ENCODE results near the gene BLCAP. TPM values are rescaled to one million over a fixed set of nuclear protein-coding genes. Genes with fewer than 3 reads are reported as not detected.
A peak's percentile ranks its signal among the peaks of the same experiment; 100 is the strongest.
"Not testable (repeated sequence)": the region's sequence is repeated elsewhere in the genome, so short reads cannot be mapped to it uniquely, and the experiment has no call there.

The BLCAP gene
- total RNA-seq, 1 donor from 2014 or later = 178 TPM

DNA sequence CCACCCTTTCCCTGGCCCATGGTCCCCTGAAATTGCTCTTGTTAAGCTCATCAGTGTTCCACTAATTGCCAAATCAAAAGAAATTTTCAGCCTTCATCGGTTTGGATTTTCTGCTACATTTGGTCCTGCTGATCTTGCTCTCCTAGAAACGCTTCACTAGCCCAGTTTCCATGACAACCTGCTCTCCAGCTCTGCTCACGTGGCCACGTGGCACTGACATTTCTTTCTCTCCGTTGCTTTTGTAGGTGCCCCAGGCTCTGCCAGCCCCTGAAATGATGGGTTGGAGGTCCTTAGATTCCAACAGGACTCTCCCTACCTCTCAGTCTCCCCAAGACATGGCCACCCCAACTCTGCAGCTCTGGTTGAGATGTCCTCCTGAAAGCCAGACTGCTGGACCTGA lies 52.4 kb downstream of the BLCAP start:
- Mint-ChIP-seq H3K36me3 (ENCODE audit: low read depth, unreplicated experiment) (peaks cover 9% of the 10 kb centered on the region), H3K27ac (ENCODE audit: unreplicated experiment) (no peak overlapping the region), H3K9me3 (ENCODE audit: unreplicated experiment) (no peaks in the 10 kb centered on the region), H3K4me1 (ENCODE audit: unreplicated experiment) (peaks cover 16% of the 10 kb centered on the region), H3K27me3 (ENCODE audit: unreplicated experiment) (peaks cover 3% of the 10 kb centered on the region), H3K4me3 (ENCODE audit: unreplicated experiment) (no peak overlapping the region)
- TF ChIP-seq, protein P1, sequence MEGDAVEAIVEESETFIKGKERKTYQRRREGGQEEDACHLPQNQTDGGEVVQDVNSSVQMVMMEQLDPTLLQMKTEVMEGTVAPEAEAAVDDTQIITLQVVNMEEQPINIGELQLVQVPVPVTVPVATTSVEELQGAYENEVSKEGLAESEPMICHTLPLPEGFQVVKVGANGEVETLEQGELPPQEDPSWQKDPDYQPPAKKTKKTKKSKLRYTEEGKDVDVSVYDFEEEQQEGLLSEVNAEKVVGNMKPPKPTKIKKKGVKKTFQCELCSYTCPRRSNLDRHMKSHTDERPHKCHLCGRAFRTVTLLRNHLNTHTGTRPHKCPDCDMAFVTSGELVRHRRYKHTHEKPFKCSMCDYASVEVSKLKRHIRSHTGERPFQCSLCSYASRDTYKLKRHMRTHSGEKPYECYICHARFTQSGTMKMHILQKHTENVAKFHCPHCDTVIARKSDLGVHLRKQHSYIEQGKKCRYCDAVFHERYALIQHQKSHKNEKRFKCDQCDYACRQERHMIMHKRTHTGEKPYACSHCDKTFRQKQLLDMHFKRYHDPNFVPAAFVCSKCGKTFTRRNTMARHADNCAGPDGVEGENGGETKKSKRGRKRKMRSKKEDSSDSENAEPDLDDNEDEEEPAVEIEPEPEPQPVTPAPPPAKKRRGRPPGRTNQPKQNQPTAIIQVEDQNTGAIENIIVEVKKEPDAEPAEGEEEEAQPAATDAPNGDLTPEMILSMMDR (IDR thresholded peaks at IDR 0.05; ENCODE audit: unreplicated experiment) = no peak
- DNase-seq (ENCODE audit: low spot score) = no peak

DNA sequence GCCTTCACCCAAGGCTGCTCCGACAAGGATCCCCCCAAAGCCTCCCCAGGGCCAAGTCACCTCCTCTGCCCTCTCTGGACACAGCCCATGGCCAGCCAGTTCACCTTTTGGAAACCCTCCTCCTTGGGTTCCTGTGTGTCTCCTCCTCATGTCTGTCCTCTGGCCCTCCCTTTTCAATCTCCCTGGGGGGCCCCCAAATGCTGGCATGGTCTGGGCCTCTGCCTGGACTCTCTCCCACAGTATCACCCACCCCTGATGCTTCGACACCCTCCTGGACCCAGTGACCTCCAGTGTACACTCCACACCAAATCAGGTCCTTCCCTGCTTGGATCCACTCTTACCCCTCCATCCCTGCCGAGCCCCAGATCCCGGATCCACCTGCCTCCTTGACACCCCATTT lies 53.3 kb downstream of the BLCAP start:
- Mint-ChIP-seq H3K27ac (ENCODE audit: unreplicated experiment) (no peak overlapping the region), H3K9me3 (ENCODE audit: unreplicated experiment) (no peaks in the 10 kb centered on the region), H3K27me3 (ENCODE audit: unreplicated experiment) (peaks cover 8% of the 10 kb centered on the region), H3K4me1 (ENCODE audit: unreplicated experiment) (peaks cover 23% of the 10 kb centered on the region), H3K36me3 (ENCODE audit: low read depth, unreplicated experiment) (peaks cover 5% of the 10 kb centered on the region), H3K4me3 (ENCODE audit: unreplicated experiment) (peak overlapping the region; percentile 23)
- no peak for DNase-seq (ENCODE audit: low spot score)
- TF ChIP-seq, protein P1 (IDR thresholded peaks at IDR 0.05; ENCODE audit: unreplicated experiment) = no peak

DNA sequence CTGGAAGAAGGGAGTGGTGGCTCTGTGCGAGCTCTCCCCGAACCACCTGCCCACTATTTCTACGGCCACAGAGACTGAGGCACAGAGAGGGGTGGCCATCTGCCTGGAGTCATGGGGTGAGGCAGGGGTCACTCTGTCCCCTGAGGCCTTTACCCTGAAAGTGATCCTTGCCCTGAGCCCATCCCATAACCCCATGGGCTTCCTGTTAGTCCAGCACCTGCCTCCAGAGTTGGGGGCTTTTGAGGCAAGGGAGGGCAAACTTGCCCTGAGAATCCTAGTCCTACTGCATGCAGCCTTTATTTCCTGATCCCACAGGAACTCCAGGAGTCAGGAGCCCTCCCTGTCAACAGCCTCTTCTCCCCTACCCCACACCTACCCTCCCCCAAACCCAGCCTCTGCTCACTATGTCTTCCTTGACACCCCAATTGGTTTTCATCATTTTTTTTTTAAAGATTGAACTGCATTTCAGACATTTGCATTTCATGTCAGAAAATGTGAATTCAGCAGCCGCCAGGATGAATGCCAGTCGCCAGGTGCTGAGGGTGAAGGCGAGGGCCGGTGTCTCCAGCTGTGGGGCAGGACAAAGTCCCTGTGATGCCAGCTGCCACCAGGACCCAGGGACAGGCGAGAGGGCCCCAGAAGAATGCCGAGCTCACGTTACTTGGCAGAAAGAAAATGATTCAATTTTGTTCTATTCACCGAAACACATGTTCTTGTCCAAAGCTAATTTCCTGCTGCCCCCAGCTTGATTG lies 54.3 kb downstream of the BLCAP start:
- peaks cover 31% of the 10 kb centered on the region for H3K4me1 Mint-ChIP-seq (ENCODE audit: unreplicated experiment)

GRCh38 chr20:37472435-37472834 lies 55.2 kb downstream of the BLCAP start:
- not testable (repeated sequence) for H3K4me3 Mint-ChIP-seq (ENCODE audit: unreplicated experiment); DNase-seq (ENCODE audit: low spot score); H3K36me3 Mint-ChIP-seq (ENCODE audit: low read depth, unreplicated experiment); H3K9me3 Mint-ChIP-seq (ENCODE audit: unreplicated experiment); H3K27ac Mint-ChIP-seq (ENCODE audit: unreplicated experiment); H3K27me3 Mint-ChIP-seq (ENCODE audit: unreplicated experiment)
- peaks cover 30% of the 10 kb centered on the region for H3K4me1 Mint-ChIP-seq (ENCODE audit: unreplicated experiment)

More for the DNA sequence above, 54.3 kb downstream of the BLCAP start:
- TF ChIP-seq, protein P1 (IDR thresholded peaks at IDR 0.05; ENCODE audit: unreplicated experiment) = no peak
- DNase-seq (ENCODE audit: low spot score) = no peak
- Mint-ChIP-seq H3K27me3 (ENCODE audit: unreplicated experiment) (peaks cover 8% of the 10 kb centered on the region), H3K4me3 (ENCODE audit: unreplicated experiment) (no peak overlapping the region), H3K36me3 (ENCODE audit: low read depth, unreplicated experiment) (peaks cover 5% of the 10 kb centered on the region), H3K27ac (ENCODE audit: unreplicated experiment) (no peak overlapping the region), H3K9me3 (ENCODE audit: unreplicated experiment) (no peaks in the 10 kb centered on the region)

- H3K27me3 Mint-ChIP-seq (ENCODE audit: unreplicated experiment) = peaks cover 8% of the 10 kb centered on the region
- H3K27ac Mint-ChIP-seq (ENCODE audit: unreplicated experiment) = peak overlapping the region; percentile 31
- no peak for DNase-seq (ENCODE audit: low spot score)
- no peaks in the 10 kb centered on the region for H3K9me3 Mint-ChIP-seq (ENCODE audit: unreplicated experiment)
- H3K4me1 Mint-ChIP-seq (ENCODE audit: unreplicated experiment) = peaks cover 30% of the 10 kb centered on the region
- TF ChIP-seq, protein P1 (IDR thresholded peaks at IDR 0.05; ENCODE audit: unreplicated experiment) = no peak
- H3K36me3 Mint-ChIP-seq (ENCODE audit: low read depth, unreplicated experiment) = peaks cover 5% of the 10 kb centered on the region
- peak overlapping the region; percentile 0 for H3K4me3 Mint-ChIP-seq (ENCODE audit: unreplicated experiment)
Observed at GRCh38 chr20:37471741-37472235, 55.9 kb downstream of the BLCAP start.

DNA sequence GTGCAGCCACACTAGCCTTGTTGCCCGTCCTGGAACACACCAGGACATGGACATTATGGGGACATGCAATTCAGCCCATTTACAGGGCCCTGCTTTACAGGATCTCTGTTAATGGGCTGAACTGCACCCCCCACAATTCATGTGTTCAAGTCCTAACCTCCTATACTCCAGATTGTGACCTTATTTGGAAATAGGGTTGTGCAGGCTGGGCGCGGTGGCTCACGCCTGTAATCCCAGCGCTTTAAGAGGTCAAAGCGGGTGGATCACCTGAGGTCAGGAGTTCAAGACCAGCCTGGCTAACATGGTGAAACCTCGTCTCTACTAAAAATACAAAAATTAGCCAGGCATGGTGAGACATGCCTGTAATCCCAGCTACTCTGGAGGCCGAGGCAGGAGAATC lies 57.5 kb downstream of the BLCAP start:
- H3K9me3 Mint-ChIP-seq (ENCODE audit: unreplicated experiment); H3K4me3 Mint-ChIP-seq (ENCODE audit: unreplicated experiment); DNase-seq (ENCODE audit: low spot score): not testable (repeated sequence)

More for the DNA sequence above, 57.5 kb downstream of the BLCAP start:
- H3K27ac Mint-ChIP-seq (ENCODE audit: unreplicated experiment); H3K36me3 Mint-ChIP-seq (ENCODE audit: low read depth, unreplicated experiment): not testable (repeated sequence)
- Mint-ChIP-seq H3K4me1 (ENCODE audit: unreplicated experiment) (peaks cover 36% of the 10 kb centered on the region), H3K27me3 (ENCODE audit: unreplicated experiment) (peaks cover 14% of the 10 kb centered on the region)
